ENCODE measurements around the gene RAB43.
"Not testable (repeated sequence)": the region's sequence is repeated elsewhere in the genome, so short reads cannot be mapped to it uniquely, and the experiment has no call there.

RAB43 gene

GRCh38 chr3:129121792-129122411, at the start of gene RAB43:
Gene RAB43, minus strand, starts transcription at chr3:129121804. Its CDS starts 315 bp downstream, at chr3:129121489.
- DNase-seq = no peak

- no peak for DNase-seq
Measured at GRCh38 chr3:129166579-129167332, 45.2 kb upstream of the RAB43 start.

GRCh38 chr3:129165594-129165993, 44.0 kb upstream of the RAB43 start:
- DNase-seq = not testable (repeated sequence)

- DNase-seq = no peak
Measured at GRCh38 chr3:129164500-129164899, 42.9 kb upstream of the RAB43 start.

GRCh38 chr3:129162729-129163579, 41.4 kb upstream of the RAB43 start:
- DNase-seq = no peak

- DNase-seq = no peak
Measured at GRCh38 chr3:129161860-129162271, 40.3 kb upstream of the RAB43 start.

GRCh38 chr3:129160891-129161859, 39.6 kb upstream of the RAB43 start, which contains the start of gene ISY1:
Gene ISY1, minus strand, starts transcription at chr3:129161063. Its CDS starts 88 bp downstream, at chr3:129160975.
- peak; percentile 98 for DNase-seq

GRCh38 chr3:129144786-129145185, 23.2 kb upstream of the RAB43 start:
- DNase-seq = no peak

- not testable (repeated sequence) for DNase-seq
Measured at GRCh38 chr3:129141011-129141410, 19.4 kb upstream of the RAB43 start.

- no peak for DNase-seq
Measured at GRCh38 chr3:129139911-129140310, 18.3 kb upstream of the RAB43 start.

- DNase-seq = not testable (repeated sequence)
Measured at GRCh38 chr3:129136275-129136674, 14.7 kb upstream of the RAB43 start.

GRCh38 chr3:129132097-129132866, 10.7 kb upstream of the RAB43 start:
- no peak for DNase-seq

GRCh38 chr3:129131465-129132088, 10.0 kb upstream of the RAB43 start:
- DNase-seq = no peak

- DNase-seq = no peak
Measured at GRCh38 chr3:129130291-129130813, 8.7 kb upstream of the RAB43 start.

- no peak for DNase-seq
Measured at GRCh38 chr3:129128357-129129155, 7.0 kb upstream of the RAB43 start.

- no peak for DNase-seq
Measured at GRCh38 chr3:129126726-129127280, 5.2 kb upstream of the RAB43 start.

GRCh38 chr3:129123314-129124060, 1.9 kb upstream of the RAB43 start:
- DNase-seq = no peak

GRCh38 chr3:129122412-129123011, 908 bp upstream of the RAB43 start:
- no peak for DNase-seq
